Uterus (tissue), 2 donors: Measurements from ENCODE around the gene FERD3L.

Experiments used
- POLR2A ChIP-seq, 2 donors: fragments of 450-650 bp; IDR thresholded peaks; one replicate each; pipeline ENCODE4 v1.6.1; 2016; ENCODE audit warnings: antibody characterized with exemption in 2 of 2, mild to moderate bottlenecking in 1 of 2, moderate library complexity in 1 of 2
- TF ChIP-seq, protein P1 (sequence below), 4 experiments: fragments of 200-600 bp in 2 of 4; fragments of 450-650 bp in 2 of 4; sonication (generic) in 2 of 4; IDR thresholded peaks; one replicate each; pipeline ENCODE4 v1.5.1; 2016 to 2019; ENCODE audit warnings: antibody characterized with exemption in 4 of 4, mild to moderate bottlenecking in 2 of 4, moderate library complexity in 1 of 4

DNA sequence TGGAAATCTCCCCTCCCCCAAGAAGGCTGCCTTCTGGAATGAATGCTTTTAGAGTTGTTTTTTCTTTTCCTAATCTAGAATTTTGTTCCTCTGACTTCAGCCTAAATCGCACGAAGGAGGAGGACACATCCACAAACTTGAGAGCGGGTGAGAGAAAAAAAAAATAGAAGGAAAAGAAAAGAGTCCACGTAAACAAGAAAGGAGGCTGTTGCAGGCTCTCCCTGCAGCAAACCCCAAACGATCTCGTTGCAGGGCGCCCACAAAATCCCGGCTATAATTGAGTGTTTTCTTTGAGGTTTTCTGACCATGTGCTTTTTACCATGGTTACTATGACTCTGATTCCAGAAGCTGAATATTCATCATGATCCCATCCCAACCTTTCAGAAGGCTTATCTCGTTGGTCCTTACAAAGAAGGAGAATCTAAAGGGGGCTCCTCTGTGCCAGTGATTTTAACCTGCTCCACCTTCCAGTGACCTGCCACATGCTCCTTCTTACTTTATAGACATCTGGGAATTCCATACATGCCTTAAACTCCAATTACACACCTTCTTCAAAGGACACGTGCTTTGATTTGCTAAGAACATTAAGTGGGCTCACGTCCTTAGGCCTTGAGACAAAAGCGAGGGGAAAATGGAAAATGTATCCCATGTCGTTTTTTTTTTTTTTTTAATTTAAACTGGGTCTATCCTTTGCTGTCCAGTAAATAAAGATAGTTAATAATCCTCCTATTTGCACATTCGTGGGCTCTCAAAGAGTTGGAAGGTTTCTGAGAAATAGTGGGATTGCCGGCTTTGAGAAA, 33.5 kb downstream of the FERD3L start:
- TF ChIP-seq, protein P1, sequence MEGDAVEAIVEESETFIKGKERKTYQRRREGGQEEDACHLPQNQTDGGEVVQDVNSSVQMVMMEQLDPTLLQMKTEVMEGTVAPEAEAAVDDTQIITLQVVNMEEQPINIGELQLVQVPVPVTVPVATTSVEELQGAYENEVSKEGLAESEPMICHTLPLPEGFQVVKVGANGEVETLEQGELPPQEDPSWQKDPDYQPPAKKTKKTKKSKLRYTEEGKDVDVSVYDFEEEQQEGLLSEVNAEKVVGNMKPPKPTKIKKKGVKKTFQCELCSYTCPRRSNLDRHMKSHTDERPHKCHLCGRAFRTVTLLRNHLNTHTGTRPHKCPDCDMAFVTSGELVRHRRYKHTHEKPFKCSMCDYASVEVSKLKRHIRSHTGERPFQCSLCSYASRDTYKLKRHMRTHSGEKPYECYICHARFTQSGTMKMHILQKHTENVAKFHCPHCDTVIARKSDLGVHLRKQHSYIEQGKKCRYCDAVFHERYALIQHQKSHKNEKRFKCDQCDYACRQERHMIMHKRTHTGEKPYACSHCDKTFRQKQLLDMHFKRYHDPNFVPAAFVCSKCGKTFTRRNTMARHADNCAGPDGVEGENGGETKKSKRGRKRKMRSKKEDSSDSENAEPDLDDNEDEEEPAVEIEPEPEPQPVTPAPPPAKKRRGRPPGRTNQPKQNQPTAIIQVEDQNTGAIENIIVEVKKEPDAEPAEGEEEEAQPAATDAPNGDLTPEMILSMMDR (IDR thresholded peaks at IDR 0.05), result no peak
- TF ChIP-seq POLR2A (IDR thresholded peaks at IDR 0.05), result no peak
